Hepatocyte (in vitro differentiated cells): Measurements from ENCODE around the gene NR1D1. TPM values are rescaled to one million over a fixed set of nuclear protein-coding genes. Genes with fewer than 3 reads are reported as not detected.

Experiments used
- DNase-seq: peaks from one replicate; pipeline ENCODE4 v3.0.0-alpha.2; 2016; ENCODE audit warnings: low spot score
- H2AFZ ChIP-seq: fragments of 200-600 bp; sonication (generic); 2 replicates; pipeline ENCODE4 v1.6.0; 2016; ENCODE audit warnings: antibody characterized with exemption, mild to moderate bottlenecking
- H3K27ac ChIP-seq: fragments of 200-600 bp; sonication (generic); 2 replicates; pipeline ENCODE4 v1.5.1; 2016; ENCODE audit warnings: mild to moderate bottlenecking
- H3K27me3 ChIP-seq: fragments of 200-600 bp; sonication (generic); 2 replicates; pipeline ENCODE4 v1.6.1; 2016
- H3K36me3 ChIP-seq: fragments of 200-600 bp; sonication (generic); replicated peaks from 2 replicates; pipeline ENCODE4 v1.5.1; 2016; ENCODE audit warnings: low read depth; ENCODE audit not compliant: insufficient read depth
- H3K4me1 ChIP-seq: fragments of 200-600 bp; sonication (generic); 2 replicates; pipeline ENCODE4 v1.5.1; 2016; ENCODE audit warnings: mild to moderate bottlenecking, moderate library complexity; ENCODE audit not compliant: insufficient read depth
- H3K4me2 ChIP-seq: fragments of 200-600 bp; sonication (generic); 2 replicates; pipeline ENCODE4 v1.6.0; 2016
- H3K4me3 ChIP-seq: fragments of 200-600 bp; sonication (generic); 2 replicates; pipeline ENCODE4 v1.5.1; 2016; ENCODE audit warnings: mild to moderate bottlenecking
- H3K79me2 ChIP-seq: fragments of 200-600 bp; sonication (generic); 2 replicates; pipeline ENCODE4 v1.6.0; 2017; ENCODE audit warnings: mild to moderate bottlenecking
- H3K9me2 ChIP-seq: fragments of 200-600 bp; sonication (generic); replicated peaks from 2 replicates; pipeline ENCODE4 v1.6.0; 2017; ENCODE audit warnings: mild to moderate bottlenecking; ENCODE audit not compliant: insufficient read depth
- H3K9me3 ChIP-seq: fragments of 200-600 bp; sonication (generic); 2 replicates; pipeline ENCODE4 v1.5.1; 2016; ENCODE audit warnings: low read depth, mild to moderate bottlenecking
- H4K20me1 ChIP-seq: fragments of 200-600 bp; sonication (generic); 2 replicates; pipeline ENCODE4 v1.6.0; 2016; ENCODE audit warnings: mild to moderate bottlenecking; ENCODE audit not compliant: insufficient read depth, poor library complexity, severe bottlenecking
- CTCF ChIP-seq: fragments of 200-600 bp; sonication (generic); IDR thresholded peaks from 2 replicates; pipeline ENCODE4 v1.5.1; 2016; ENCODE audit warnings: antibody characterized with exemption, mild to moderate bottlenecking; ENCODE audit not compliant: poor library complexity
- EZH2 ChIP-seq: fragments of 200-600 bp; sonication (generic); IDR thresholded peaks from 2 replicates; pipeline ENCODE4 v1.6.1; 2016; ENCODE audit warnings: antibody characterized with exemption, mild to moderate bottlenecking, borderline replicate concordance
- EZH2phosphoT487 ChIP-seq: fragments of 200-600 bp; sonication (generic); IDR thresholded peaks from one replicate; pipeline ENCODE4 v1.6.1; 2018; ENCODE audit warnings: antibody characterized with exemption, mild to moderate bottlenecking, low read depth, moderate library complexity; ENCODE audit not compliant: unreplicated experiment, severe bottlenecking
- WGBS: methylation state at CpG from one replicate; pipeline ENCODE4 v1.1.6; 2016; ENCODE audit warnings: low lambda C conversion rate; ENCODE audit errors: missing lambda C conversion rate; 5-methylcytosine and 5-hydroxymethylcytosine counted together
- polyA plus RNA-seq: library from polyadenylated mRNA; unstranded; fragments of >200 nt; fragmentation: Nextera tagmentation; extraction: Ambion mirVana; gene quantifications from 2 replicates; pipeline ENCODE4 v1.2.1, GENCODE V29; 2016
- total RNA-seq: library from RNA; depleted of rRNA; stranded (reverse); fragments of >200 nt; gene quantifications from 2 replicates; pipeline ENCODE4 v1.2.3, GENCODE V29; 2014

Gene NR1D1
- total and polyA plus RNA-seq, 2 experiments from 2014 or later: 3.0 to 7.1 TPM

DNA sequence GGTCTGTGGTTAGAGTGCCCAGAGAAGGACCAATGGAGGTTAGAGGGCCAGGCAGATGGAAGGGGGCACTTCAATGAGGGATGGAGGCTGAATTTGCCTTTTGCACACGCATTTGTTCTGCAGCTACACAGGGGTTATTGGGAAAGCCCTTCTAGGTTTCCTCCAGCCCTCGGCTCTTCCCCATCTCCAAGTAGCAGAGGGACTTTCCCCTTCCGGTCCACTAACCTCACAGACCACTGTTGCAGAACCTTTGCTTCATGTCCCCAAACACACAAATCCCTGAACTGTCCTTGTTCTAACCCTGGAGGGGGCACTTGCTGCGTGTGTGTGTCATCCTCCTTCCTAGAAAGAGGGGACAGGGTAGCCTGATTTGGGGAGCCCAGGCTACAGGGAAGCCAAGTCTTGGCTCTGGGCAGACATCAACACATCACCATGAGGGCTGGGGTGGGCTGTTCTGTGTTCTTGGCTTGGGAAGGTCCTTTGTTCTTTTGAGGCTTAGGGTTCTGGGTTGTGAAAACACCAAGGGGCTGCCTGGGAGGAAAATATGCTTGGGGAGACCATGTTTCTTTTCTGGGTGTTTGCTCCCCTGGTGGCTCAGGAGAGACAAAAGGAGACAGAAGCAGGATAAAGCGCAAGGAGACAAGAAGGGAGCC lies 7.3 kb upstream of the NR1D1 start:
- no peak for TF ChIP-seq CTCF
- TF ChIP-seq EZH2phosphoT487: no peak
- TF ChIP-seq EZH2: no peak
- peak overlapping the region; percentile 77 for H3K27ac ChIP-seq
- no peaks in the 10 kb centered on the region for H3K79me2 ChIP-seq
- no peak overlapping the region for H3K4me3 ChIP-seq
- peak overlapping the region; percentile 60 for H3K4me2 ChIP-seq
- H3K27me3 ChIP-seq: no peaks in the 10 kb centered on the region
- no peaks in the 10 kb centered on the region for H3K9me2 ChIP-seq
- H3K36me3 ChIP-seq: no peaks in the 10 kb centered on the region
- H3K9me3 ChIP-seq: no peaks in the 10 kb centered on the region
- H4K20me1 ChIP-seq: no peaks in the 10 kb centered on the region
- H3K4me1 ChIP-seq: peaks cover 67% of the 10 kb centered on the region
- no peak for DNase-seq
- peak overlapping the region; percentile 44 for H2AFZ ChIP-seq
- 77% methylated on average over 5 of the region's 5 CpGs for WGBS

DNA sequence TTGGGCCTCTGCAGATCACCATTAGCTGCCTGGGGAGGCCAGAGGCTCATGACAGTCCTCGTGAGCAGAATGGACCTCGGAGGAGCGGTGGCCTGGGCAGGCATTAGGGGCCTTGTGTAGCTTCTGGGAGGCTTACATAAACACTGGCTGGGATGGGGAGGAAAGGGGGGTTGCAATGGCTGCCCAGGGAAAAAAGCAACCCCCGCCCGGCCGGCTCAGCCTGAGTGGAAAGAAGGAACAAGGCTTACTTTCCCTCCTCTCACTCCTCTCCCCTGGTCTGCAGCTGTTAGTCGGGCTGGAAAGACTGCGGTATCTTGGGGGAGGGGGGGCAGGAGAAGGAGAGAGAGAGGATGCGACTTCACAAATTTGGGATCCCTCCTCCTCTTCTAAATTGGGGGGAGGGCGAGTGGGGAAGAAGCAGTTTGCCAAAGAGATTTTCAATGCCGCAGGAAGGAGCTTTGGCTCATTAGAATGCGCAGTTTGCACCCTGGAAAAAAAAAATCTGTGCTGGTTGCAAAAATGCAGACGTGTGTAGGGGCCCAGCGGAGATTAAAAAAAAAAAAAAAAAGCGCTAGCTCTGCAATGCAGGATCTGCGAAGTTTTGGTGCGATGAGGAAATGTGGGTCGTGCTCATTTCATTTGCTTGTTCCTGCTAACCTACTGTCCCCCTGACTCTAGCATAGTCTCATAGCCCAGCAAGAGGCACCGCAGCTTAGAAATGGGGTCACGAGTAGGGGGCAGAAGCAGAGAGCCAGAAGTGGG lies 6.6 kb upstream of the NR1D1 start:
- TF ChIP-seq EZH2 (no peak), CTCF (no peak), EZH2phosphoT487 (no peak)
- H3K27ac ChIP-seq: peak overlapping the region; percentile 77
- 45% methylated on average over 20 of the region's 20 CpGs for WGBS
- H3K4me1 ChIP-seq: peaks cover 62% of the 10 kb centered on the region
- H3K4me3 ChIP-seq: no peak overlapping the region
- no peak overlapping the region for H2AFZ ChIP-seq
- H3K27me3 ChIP-seq: no peaks in the 10 kb centered on the region
- no peak for DNase-seq
- peak overlapping the region; percentile 60 for H3K4me2 ChIP-seq
- no peaks in the 10 kb centered on the region for H3K79me2 ChIP-seq
- no peaks in the 10 kb centered on the region for H3K36me3 ChIP-seq
- no peaks in the 10 kb centered on the region for H4K20me1 ChIP-seq
- no peaks in the 10 kb centered on the region for H3K9me2 ChIP-seq
- H3K9me3 ChIP-seq: no peaks in the 10 kb centered on the region

- no peak for TF ChIP-seq EZH2
- no peak for TF ChIP-seq CTCF
- no peak for TF ChIP-seq EZH2phosphoT487
- H2AFZ ChIP-seq: no peak overlapping the region
- no peaks in the 10 kb centered on the region for H3K79me2 ChIP-seq
- no peak overlapping the region for H3K4me3 ChIP-seq
- no peaks in the 10 kb centered on the region for H3K27me3 ChIP-seq
- H3K4me2 ChIP-seq: peak overlapping the region; percentile 11
- 91% methylated on average over 5 of the region's 5 CpGs for WGBS
- peak overlapping the region; percentile 77 for H3K27ac ChIP-seq
- DNase-seq: no peak
- H3K9me2 ChIP-seq: no peaks in the 10 kb centered on the region
- H3K36me3 ChIP-seq: no peaks in the 10 kb centered on the region
- H3K9me3 ChIP-seq: no peaks in the 10 kb centered on the region
- H4K20me1 ChIP-seq: no peaks in the 10 kb centered on the region
- peaks cover 61% of the 10 kb centered on the region for H3K4me1 ChIP-seq
Observed at GRCh38 chr17:40105861-40106759, 5.7 kb upstream of the NR1D1 start.
